ENCODE results near the gene PALS1.

The PALS1 gene

DNA sequence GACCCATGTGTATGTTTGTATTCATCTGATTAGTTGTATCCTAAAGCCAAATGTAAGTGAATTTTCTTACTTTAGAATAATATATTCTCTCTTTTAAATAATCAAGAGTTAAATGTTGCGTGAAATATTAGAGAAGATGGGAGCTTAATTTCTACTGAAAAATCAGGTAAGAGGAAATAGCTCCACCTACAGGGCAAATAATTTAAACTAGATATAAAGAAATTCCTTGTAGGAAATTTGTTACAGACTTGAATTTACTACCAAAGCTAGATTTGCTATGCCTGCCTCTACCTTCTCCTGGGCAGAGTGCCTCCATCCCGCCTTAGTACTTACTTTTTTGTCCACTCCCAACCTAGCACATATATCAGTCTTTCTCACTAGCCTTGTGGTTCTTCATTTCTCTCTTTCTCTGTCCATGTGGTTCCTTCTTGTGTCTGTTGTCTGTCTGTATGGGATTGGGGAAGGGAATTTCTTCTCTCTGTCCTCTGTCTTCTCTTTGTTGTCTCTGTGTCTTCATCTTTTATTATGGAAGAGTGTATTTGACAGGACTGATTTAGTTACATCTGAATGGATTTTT lies 44.7 kb downstream of the PALS1 start:
- peak; percentile 59 for DNase-seq (ENCODE audit: low read depth)
- no peak overlapping the region for H3K4me3 ChIP-seq (ENCODE audit: low read length)
- TF ChIP-seq, protein P1, sequence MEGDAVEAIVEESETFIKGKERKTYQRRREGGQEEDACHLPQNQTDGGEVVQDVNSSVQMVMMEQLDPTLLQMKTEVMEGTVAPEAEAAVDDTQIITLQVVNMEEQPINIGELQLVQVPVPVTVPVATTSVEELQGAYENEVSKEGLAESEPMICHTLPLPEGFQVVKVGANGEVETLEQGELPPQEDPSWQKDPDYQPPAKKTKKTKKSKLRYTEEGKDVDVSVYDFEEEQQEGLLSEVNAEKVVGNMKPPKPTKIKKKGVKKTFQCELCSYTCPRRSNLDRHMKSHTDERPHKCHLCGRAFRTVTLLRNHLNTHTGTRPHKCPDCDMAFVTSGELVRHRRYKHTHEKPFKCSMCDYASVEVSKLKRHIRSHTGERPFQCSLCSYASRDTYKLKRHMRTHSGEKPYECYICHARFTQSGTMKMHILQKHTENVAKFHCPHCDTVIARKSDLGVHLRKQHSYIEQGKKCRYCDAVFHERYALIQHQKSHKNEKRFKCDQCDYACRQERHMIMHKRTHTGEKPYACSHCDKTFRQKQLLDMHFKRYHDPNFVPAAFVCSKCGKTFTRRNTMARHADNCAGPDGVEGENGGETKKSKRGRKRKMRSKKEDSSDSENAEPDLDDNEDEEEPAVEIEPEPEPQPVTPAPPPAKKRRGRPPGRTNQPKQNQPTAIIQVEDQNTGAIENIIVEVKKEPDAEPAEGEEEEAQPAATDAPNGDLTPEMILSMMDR (IDR thresholded peaks at IDR 0.05; ENCODE audit: insufficient read depth, low read depth, low read length, missing control alignments) = peak; percentile 32
